OCI-LY1 (cell line): Measurements from ENCODE around the gene PPP2R2C.

Experiments
- CTCF ChIP-seq: fragments of 200-600 bp; sonication (generic), shearing (Covaris generic); IDR thresholded peaks from 2 replicates; pipeline ENCODE4 v1.5.1; 2017; ENCODE audit warnings: mild to moderate bottlenecking, antibody characterized with exemption, low read length, moderate library complexity, mixed read lengths
- EZH2 ChIP-seq: fragments of 200-600 bp; sonication (generic), shearing (Covaris generic); IDR thresholded peaks from 2 replicates; pipeline ENCODE4 v1.8.0; 2017; ENCODE audit warnings: borderline replicate concordance, mixed run types, mild to moderate bottlenecking, antibody characterized with exemption, low read length, moderate library complexity, mixed read lengths

DNA sequence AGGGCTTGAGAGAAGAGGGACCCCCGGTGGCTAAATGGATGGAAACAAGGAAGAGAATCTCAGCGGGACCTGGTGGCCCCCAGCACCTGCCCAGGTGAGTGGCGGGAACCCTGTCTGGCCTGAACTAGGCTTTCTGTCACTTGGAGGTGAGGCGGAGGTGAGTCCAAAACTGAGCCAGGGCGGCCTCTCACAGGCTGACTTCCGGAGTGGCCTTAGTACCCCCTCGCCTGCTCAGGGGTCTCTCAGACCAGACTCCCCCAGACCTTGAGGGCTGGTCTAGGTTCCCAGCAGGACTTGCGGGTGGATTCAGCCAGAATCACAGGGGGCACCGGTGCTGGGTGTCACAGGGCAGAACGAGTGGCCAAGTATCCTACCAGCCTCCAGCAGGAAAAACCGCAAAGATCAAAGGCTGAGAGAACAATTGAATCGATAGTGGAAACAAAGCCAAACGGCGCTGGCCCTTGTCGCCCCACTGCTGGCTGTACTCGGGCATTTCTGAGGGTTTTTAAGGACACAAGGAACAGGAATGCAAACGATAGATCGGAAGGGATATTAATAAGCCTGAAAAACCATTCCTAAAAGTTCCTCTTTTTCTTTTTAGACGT, 135.0 kb downstream of the PPP2R2C start:
- TF ChIP-seq CTCF (no peak), EZH2 (no peak)
